ENCODE data around the gene BCAS4. TPM values are rescaled to one million over a fixed set of nuclear protein-coding genes. Genes with fewer than 3 reads are reported as not detected.

Gene BCAS4
- total RNA-seq, 3 donors from 2014 or later = 6.6 to 22.2 (median 10.5) TPM

- H3K4me1 ChIP-seq = peaks cover 8 to 10% of the 10 kb centered on the region in 2 donors
- TF ChIP-seq POLR2A (IDR thresholded peaks at IDR 0.05) (no peak), POLR2AphosphoS5 (IDR thresholded peaks at IDR 0.05) (no peak)
- TF ChIP-seq, protein P1, sequence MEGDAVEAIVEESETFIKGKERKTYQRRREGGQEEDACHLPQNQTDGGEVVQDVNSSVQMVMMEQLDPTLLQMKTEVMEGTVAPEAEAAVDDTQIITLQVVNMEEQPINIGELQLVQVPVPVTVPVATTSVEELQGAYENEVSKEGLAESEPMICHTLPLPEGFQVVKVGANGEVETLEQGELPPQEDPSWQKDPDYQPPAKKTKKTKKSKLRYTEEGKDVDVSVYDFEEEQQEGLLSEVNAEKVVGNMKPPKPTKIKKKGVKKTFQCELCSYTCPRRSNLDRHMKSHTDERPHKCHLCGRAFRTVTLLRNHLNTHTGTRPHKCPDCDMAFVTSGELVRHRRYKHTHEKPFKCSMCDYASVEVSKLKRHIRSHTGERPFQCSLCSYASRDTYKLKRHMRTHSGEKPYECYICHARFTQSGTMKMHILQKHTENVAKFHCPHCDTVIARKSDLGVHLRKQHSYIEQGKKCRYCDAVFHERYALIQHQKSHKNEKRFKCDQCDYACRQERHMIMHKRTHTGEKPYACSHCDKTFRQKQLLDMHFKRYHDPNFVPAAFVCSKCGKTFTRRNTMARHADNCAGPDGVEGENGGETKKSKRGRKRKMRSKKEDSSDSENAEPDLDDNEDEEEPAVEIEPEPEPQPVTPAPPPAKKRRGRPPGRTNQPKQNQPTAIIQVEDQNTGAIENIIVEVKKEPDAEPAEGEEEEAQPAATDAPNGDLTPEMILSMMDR (IDR thresholded peaks at IDR 0.05) = no peak
These were observed 129.5 kb downstream of the BCAS4 start for GRCh38 chr20:50924261-50924920.

GRCh38 chr20:50926530-50926929 lies 131.7 kb downstream of the BCAS4 start:
- no peaks in the 10 kb centered on the region for H3K36me3 ChIP-seq

More at GRCh38 chr20:50924261-50924920, 129.5 kb downstream of the BCAS4 start:
- H3K27ac ChIP-seq = peak overlapping the region in 1 of 2 donors; percentile 42
- no peak overlapping the region for H3K4me3 ChIP-seq
- intact Hi-C loops (cut with DNase I; ENCODE audit: low total_unique reads) = no loop called here
- H3K9me3 ChIP-seq = no peaks in the 10 kb centered on the region
- H3K27me3 ChIP-seq = no peaks in the 10 kb centered on the region
- no peaks in the 10 kb centered on the region for H3K36me3 ChIP-seq
- DNase-seq (ENCODE audit: low spot score in 2 of 2) = no peak

More at GRCh38 chr20:50926530-50926929, 131.7 kb downstream of the BCAS4 start:
- peaks cover 8 to 11% of the 10 kb centered on the region in 2 donors for H3K4me1 ChIP-seq
- intact Hi-C loops (cut with DNase I; ENCODE audit: low total_unique reads) = no loop called here
- H3K27me3 ChIP-seq = no peaks in the 10 kb centered on the region
- no peaks in the 10 kb centered on the region for H3K9me3 ChIP-seq
- TF ChIP-seq POLR2AphosphoS5 (IDR thresholded peaks at IDR 0.05) = no peak
- H3K27ac ChIP-seq = no peak overlapping the region
- no peak overlapping the region for H3K4me3 ChIP-seq
- DNase-seq (ENCODE audit: low spot score in 2 of 2) = no peak

Other genes starting within 250 kb of the BCAS4 start
- 10 to 100 TPM in 2 of 3 donors, 1 to 10 TPM in 1; 4.5 to 35.5 (median 26.9) TPM for gene RIPOR3, start 103.5 kb upstream of the BCAS4 start, total RNA-seq
- gene PARD6B, start 63.5 kb upstream of the BCAS4 start, total RNA-seq = 10 to 100 TPM in 2 of 3 donors, 1 to 10 TPM in 1; 1.4 to 30.6 (median 13.4) TPM
- gene ADNP, start 136.4 kb downstream of the BCAS4 start, total RNA-seq = 10 to 100 TPM; 51.7 to 70.2 (median 60.0) TPM
- 10 to 100 TPM; 43.4 to 61.2 (median 53.4) TPM for gene DPM1, start 163.5 kb downstream of the BCAS4 start, total RNA-seq
- gene MOCS3, start 163.8 kb downstream of the BCAS4 start, total RNA-seq = 1 to 10 TPM; 4.5 to 6.4 (median 4.9) TPM
- gene KCNG1, start 228.0 kb downstream of the BCAS4 start, total RNA-seq = 1 to 10 TPM in 2 of 3 donors, not detected in 1; 1.3 to 7.0 TPM

Measured in breast epithelium (tissue), 4 donors.